ENCODE results near the gene STARD9. TPM values are rescaled to one million over a fixed set of nuclear protein-coding genes. Genes with fewer than 3 reads are reported as not detected.
A peak's percentile ranks its signal among the peaks of the same experiment; 100 is the strongest.

Gene STARD9
- total RNA-seq, 2 experiments from 2014 or later = 2.8 to 4.6 TPM

- no peak overlapping the region for H3K27ac ChIP-seq (ENCODE audit: low read depth in 1 of 2, low read length in 2 of 2)
- intact Hi-C loops (cut with DNase I, micrococcal nuclease) = loop anchor here (10.0 kb wide), 3 partner anchors 191 to 601 kb away; partner anchors contain the start of genes LCMT2 (in 1 of the 2), SNAP23 (in 1 of the 2), TTBK2 (in 1 of the 2) and ZNF106 (in 1 of the 2)
- ATAC-seq (ENCODE audit: poor library complexity) = no peak
- Mint-ChIP-seq H3K36me3 (ENCODE audit: low read depth) (peaks cover 53% of the 10 kb centered on the region), H3K9me3 (no peaks in the 10 kb centered on the region), H3K4me1 (ENCODE audit: low read depth) (peaks cover 18% of the 10 kb centered on the region), H3K27me3 (no peaks in the 10 kb centered on the region), H3K27ac (no peak overlapping the region), H3K4me3 (peak overlapping the region; percentile 87)
- H3K27me3 ChIP-seq (ENCODE audit: control insufficient read depth in 1 of 2, insufficient read depth in 2 of 2, low read length in 2 of 2) = no peaks in the 10 kb centered on the region
- no peak for DNase-seq
- H3K4me1 ChIP-seq (ENCODE audit: insufficient read depth, low read length) = peaks cover 25% of the 10 kb centered on the region
- no peaks in the 10 kb centered on the region for H3K9me3 ChIP-seq (ENCODE audit: control insufficient read depth in 1 of 2, insufficient read depth in 1 of 2, low read length in 2 of 2)
- ChIA-PET POLR2A (interaction anchor here (0.6 to 0.8 kb wide), 2 partner anchors 11 to 776 kb away, joined by 3 read pairs; no protein-coding TSS in a partner anchor), CTCF (interaction anchor here (1.3 kb wide), 1 partner anchor 192 kb away, joined by 3 read pairs; no protein-coding TSS in a partner anchor)
- TF ChIP-seq CTCF (IDR thresholded peaks at IDR 0.05) = no peak
- H3K4me3 ChIP-seq (ENCODE audit: low read length) = no peak overlapping the region
- peaks cover 52% of the 10 kb centered on the region for H3K36me3 ChIP-seq (ENCODE audit: insufficient read depth, low read length)
Measured at GRCh38 chr15:42734076-42734672, 158.8 kb downstream of the STARD9 start.

- POLR2A ChIA-PET = no interaction called here
- intact Hi-C loops (cut with DNase I, micrococcal nuclease) = loop anchor here (2.0 to 10.0 kb wide), 7 partner anchors 158 to 763 kb away; partner anchors contain the start of genes TTBK2 (in 2 of the 2), EHD4 (in 1 of the 2), GANC (in 1 of the 2) and LCMT2 (in 1 of the 2)
- ATAC-seq (ENCODE audit: poor library complexity) = no peak
Measured at GRCh38 chr15:42735382-42736165, 160.2 kb downstream of the STARD9 start.

More at GRCh38 chr15:42735382-42736165, 160.2 kb downstream of the STARD9 start:
- Histone ChIP-seq H3K27ac (ENCODE audit: low read depth in 1 of 2, low read length in 2 of 2) (no peak overlapping the region), H3K36me3 (ENCODE audit: insufficient read depth, low read length) (peaks cover 41% of the 10 kb centered on the region), H3K4me3 (ENCODE audit: low read length) (peak overlapping the region; percentile 65), H3K27me3 (ENCODE audit: control insufficient read depth in 1 of 2, insufficient read depth in 2 of 2, low read length in 2 of 2) (no peaks in the 10 kb centered on the region), H3K9me3 (ENCODE audit: control insufficient read depth in 1 of 2, insufficient read depth in 1 of 2, low read length in 2 of 2) (no peaks in the 10 kb centered on the region), H3K4me1 (ENCODE audit: insufficient read depth, low read length) (peaks cover 25% of the 10 kb centered on the region)
- no peaks in the 10 kb centered on the region for H3K27me3 Mint-ChIP-seq
- DNase-seq = no peak
- H3K27ac Mint-ChIP-seq = peak overlapping the region; percentile 53
- H3K4me1 Mint-ChIP-seq (ENCODE audit: low read depth) = peaks cover 18% of the 10 kb centered on the region
- H3K4me3 Mint-ChIP-seq = peak overlapping the region; percentile 82
- H3K9me3 Mint-ChIP-seq = no peaks in the 10 kb centered on the region
- TF ChIP-seq CTCF (IDR thresholded peaks at IDR 0.05) = no peak
- CTCF ChIA-PET = no interaction called here
- H3K36me3 Mint-ChIP-seq (ENCODE audit: low read depth) = peaks cover 42% of the 10 kb centered on the region

All from CD4-positive, alpha-beta T cell (primary cell).